GM19438 (cell line): Measurements from ENCODE around the gene STAM.
A peak's percentile ranks its signal among the peaks of the same experiment; 100 is the strongest.

Source experiments
- ATAC-seq: cut with Tn5 transposase; IDR thresholded peaks from one replicate; pipeline ENCODE4 v1.9.1; 2021; ENCODE audit warnings: low read depth; ENCODE audit not compliant: unreplicated experiment

STAM gene

GRCh38 chr10:17645621-17646345, 1.8 kb downstream of the STAM start:
- no peak for ATAC-seq

- no peak for ATAC-seq
Observed at GRCh38 chr10:17647326-17647725, 3.4 kb downstream of the STAM start.

GRCh38 chr10:17648243-17649035, 4.5 kb downstream of the STAM start:
- no peak for ATAC-seq

- ATAC-seq: no peak
Observed at GRCh38 chr10:17649052-17649451, 5.1 kb downstream of the STAM start.

GRCh38 chr10:17649836-17650235, 5.9 kb downstream of the STAM start:
- no peak for ATAC-seq

GRCh38 chr10:17650416-17650815, 6.5 kb downstream of the STAM start:
- ATAC-seq: no peak

GRCh38 chr10:17651896-17652295, 7.9 kb downstream of the STAM start:
- no peak for ATAC-seq

GRCh38 chr10:17652585-17652984, 8.6 kb downstream of the STAM start:
- ATAC-seq: no peak

GRCh38 chr10:17655009-17655408, 11.1 kb downstream of the STAM start:
- ATAC-seq: peak; percentile 12

- peak; percentile 75 for ATAC-seq
Observed at GRCh38 chr10:17655567-17656146, 11.7 kb downstream of the STAM start.

- no peak for ATAC-seq
Observed at GRCh38 chr10:17657103-17657500, 13.2 kb downstream of the STAM start.

GRCh38 chr10:17659365-17659764, 15.4 kb downstream of the STAM start:
- ATAC-seq: no peak

GRCh38 chr10:17660921-17661320, 17.0 kb downstream of the STAM start:
- ATAC-seq: no peak

- ATAC-seq: no peak
Observed at GRCh38 chr10:17661510-17661909, 17.6 kb downstream of the STAM start.

GRCh38 chr10:17662193-17663138, 18.5 kb downstream of the STAM start:
- no peak for ATAC-seq

- ATAC-seq: no peak
Observed at GRCh38 chr10:17663450-17663849, 19.5 kb downstream of the STAM start.

GRCh38 chr10:17665747-17666146, 21.8 kb downstream of the STAM start:
- no peak for ATAC-seq

GRCh38 chr10:17668435-17669184, 24.7 kb downstream of the STAM start:
- peak; percentile 37 for ATAC-seq

GRCh38 chr10:17669185-17669872, 25.4 kb downstream of the STAM start:
- ATAC-seq: peak; percentile 58
